GM10248 (cell line): Measurements from ENCODE around the gene CLN3.
A peak's percentile ranks its signal among the peaks of the same experiment; 100 is the strongest.

ENCODE experiments used
- CTCF ChIA-PET: fragments of 300-600 bp; sonication (Branson Sonifier 250); formaldehyde crosslinking; extraction: SDS; loops from one replicate; lab custom pipeline; 2021; ENCODE audit warnings: antibody characterized with exemption; lab: Yijun Ruan, JAX
- POLR2A ChIA-PET: fragments of 350-650 bp; sonication (Branson Sonifier 250); formaldehyde crosslinking; extraction: SDS; loops from one replicate; lab custom pipeline; 2020; ENCODE audit warnings: antibody characterized with exemption; lab: Yijun Ruan, JAX
- DNase-seq: peaks from one replicate; pipeline ENCODE4 v3.0.0; 2012; ENCODE audit errors: extremely low spot score
- CTCF ChIP-seq: IDR thresholded peaks from 2 replicates; pipeline ENCODE4 v1.5.1; 2012; ENCODE audit warnings: mild to moderate bottlenecking, low read depth; ENCODE audit errors: extremely low read depth, missing control alignments, control extremely low read depth

Gene CLN3

GRCh38 chr16:28491970-28492474 is at the start of gene CLN3:
Gene CLN3 (minus strand): TSS chr16:28492074. CDS start chr16:28491759, 315 bp downstream.
- no peak for TF ChIP-seq CTCF
- peak; percentile 90 for DNase-seq
- ChIA-PET CTCF (interaction anchor here (1.4 to 2.0 kb wide), 2 partner anchors 11 to 63 kb away, joined by 3 to 4 read pairs; no protein-coding TSS in a partner anchor), POLR2A (interaction anchor here (0.6 kb wide), 1 partner anchor 12 kb away, joined by 8 read pairs; no protein-coding TSS in a partner anchor)

DNA sequence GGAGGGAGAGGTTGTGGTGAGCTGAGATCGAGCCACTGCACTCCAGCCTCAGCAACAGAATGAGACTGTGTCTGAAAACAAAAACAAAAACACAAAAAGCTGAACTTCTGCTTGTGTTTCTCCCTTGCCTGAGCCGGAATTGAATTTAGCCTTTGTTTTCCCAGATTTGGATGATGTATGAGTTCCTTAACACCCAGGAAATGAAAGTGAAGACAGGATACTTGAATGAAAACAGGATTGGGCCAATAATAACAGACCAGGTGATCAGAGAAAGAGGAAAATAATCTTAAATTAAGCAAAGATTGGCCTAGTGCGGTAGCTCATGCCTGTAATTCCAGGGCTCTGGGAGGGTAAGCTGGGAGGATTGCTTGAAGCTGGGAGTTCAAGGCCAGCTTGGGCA is 48.5 kb upstream of the CLN3 start:
- no peak for TF ChIP-seq CTCF
- DNase-seq = no peak
- ChIA-PET POLR2A (no interaction called here), CTCF (interaction anchor here (0.5 kb wide), 1 partner anchor 8 kb away, joined by 3 read pairs; no protein-coding TSS in a partner anchor)

DNA sequence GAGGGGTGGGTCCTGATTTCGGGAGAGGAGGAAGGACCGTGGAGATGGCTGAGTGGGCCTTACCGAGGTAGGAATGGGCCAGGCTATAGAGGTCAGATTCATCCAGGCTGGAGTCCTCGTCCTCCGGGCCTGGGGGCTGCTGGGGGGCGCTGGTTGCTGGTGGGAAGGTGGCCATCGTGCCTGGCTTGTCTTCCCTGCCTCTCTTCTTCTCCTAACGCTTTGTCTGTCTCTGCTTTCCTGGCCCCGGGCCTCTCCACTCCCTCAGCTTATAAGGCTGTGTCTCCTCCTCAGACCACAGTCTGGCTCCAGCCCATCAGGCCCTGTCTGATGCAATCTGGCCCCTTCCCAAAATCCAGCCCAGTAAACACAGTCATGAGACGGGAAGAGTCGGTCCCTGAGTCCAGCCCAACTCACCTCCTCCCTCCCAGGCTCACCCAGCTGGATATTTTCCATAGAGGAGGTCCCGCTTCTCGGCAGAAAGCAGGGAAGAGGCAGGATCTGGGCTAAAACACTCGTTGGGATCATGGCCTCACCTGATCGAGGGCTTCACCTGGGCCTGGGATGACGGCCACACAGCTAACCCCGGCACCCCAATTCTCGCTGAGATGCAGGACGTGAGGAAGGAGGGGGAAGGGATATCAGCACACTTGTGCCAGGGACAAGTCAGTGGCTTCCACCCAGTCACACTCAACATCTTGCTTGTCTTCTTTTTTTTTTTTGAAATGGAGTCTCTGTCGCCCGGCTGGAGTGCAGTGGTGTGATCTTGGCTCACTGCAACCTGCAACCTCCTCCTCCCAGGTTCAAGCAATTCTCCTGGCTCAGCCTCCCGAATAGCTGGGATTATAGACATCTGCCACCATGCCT is 47.1 kb upstream of the CLN3 start, which contains the start of gene NUPR1:
Gene NUPR1, minus strand, starts transcription at position 242 of the 864 bp plus-strand sequence. Its CDS starts 67 bp downstream, at position 175.
- no peak for TF ChIP-seq CTCF
- ChIA-PET POLR2A (no interaction called here), CTCF (no interaction called here)
- DNase-seq = no peak

DNA sequence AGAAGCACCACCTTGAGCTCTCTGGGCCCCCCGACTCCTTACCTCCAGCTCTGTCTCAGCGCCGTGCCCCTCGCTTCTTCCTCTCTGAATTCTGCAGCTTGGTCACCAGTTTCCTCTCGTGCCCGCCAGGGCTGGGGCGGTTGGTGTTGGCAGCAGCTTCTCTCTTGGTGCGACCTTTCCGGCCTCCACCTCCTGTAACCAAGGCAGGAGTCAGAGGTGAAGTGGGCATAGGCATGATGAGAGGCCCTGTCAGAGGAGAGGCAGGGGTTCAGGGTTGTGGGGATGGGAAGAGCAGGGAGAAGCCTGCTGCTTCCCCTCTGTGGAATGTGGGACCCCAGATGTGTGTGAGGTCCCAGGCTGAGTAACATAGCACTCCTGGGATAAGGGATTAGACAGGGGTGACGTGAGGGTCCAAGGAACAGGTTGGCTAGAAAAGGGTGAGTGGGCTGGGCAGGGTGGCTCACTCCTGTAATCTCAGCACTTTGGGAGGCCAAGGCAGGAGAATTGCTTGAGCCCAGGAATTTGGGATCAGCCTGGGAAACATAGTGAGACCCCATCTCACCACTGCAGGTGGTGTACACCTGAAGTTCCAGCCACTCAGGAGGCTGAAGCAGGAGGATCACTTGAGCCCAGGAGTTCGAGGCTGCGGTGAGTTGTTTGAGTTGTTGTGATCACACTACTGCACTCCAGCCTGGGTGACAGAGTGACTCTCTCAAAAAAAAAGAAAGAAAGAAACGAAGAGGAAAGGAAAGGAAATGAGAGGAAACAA is 46.3 kb upstream of the CLN3 start:
- ChIA-PET CTCF (no interaction called here), POLR2A (no interaction called here)
- TF ChIP-seq CTCF = no peak
- DNase-seq = no peak

DNA sequence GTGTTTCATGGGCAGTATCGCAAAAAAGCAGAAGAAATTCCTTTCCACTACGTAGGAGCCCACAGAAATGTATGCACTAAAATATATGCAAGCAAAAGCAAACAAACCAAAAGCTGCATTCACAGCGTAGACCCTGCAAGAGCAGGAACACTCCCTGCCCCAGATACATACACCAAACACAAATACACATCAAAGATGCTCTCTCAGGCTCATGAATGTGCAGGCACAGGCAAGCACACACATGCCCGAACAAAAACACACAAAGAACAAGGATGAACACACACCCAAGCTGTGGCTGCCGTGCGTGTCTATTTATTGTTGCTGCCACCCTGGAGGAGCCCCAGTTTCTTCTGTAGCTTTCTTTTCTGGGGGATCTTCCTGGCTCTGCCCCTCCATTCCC is 45.2 kb upstream of the CLN3 start:
- no peak for TF ChIP-seq CTCF
- DNase-seq = no peak
- ChIA-PET POLR2A (no interaction called here), CTCF (no interaction called here)
